Activated CD4-positive, CD25-positive, alpha-beta regulatory T cell treated with anti-CD3 and anti-CD28 coated beads, Interleukin-2, amount 50 U/mL, for 24 hours (primary cell): ENCODE results near the gene CDC42SE2.
"Not testable (repeated sequence)": the region's sequence is repeated elsewhere in the genome, so short reads cannot be mapped to it uniquely, and the experiment has no call there.

Experiments
- ATAC-seq, 2 donors: fragments of 150-1000 bp; cut with Tn5 transposase; one replicate each; pipeline ENCODE4 v1.10.0; 2021; ENCODE audit warnings: mild to moderate bottlenecking in 1 of 2, moderate library complexity in 1 of 2

The CDC42SE2 gene

DNA sequence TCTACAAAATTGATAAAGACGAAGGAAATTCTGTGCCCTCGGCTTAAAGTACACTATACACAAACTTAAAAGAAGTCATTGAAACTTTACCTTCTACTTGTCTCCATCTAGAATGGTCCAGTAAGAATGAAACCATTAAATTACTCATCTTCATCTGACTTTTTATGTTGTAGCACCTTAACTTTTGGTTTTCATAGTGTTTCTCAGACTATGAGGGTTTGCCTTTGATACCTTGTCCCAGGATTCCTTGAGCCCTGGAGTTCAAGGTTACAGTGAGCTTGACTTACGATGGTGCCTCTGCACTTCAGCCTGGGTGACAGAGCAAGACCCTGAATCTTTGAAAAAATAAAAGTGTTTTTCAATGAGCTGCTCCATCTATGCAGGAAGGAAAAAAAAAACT lies 132.2 kb downstream of the CDC42SE2 start:
- peak; percentile 77 to 78 for ATAC-seq

DNA sequence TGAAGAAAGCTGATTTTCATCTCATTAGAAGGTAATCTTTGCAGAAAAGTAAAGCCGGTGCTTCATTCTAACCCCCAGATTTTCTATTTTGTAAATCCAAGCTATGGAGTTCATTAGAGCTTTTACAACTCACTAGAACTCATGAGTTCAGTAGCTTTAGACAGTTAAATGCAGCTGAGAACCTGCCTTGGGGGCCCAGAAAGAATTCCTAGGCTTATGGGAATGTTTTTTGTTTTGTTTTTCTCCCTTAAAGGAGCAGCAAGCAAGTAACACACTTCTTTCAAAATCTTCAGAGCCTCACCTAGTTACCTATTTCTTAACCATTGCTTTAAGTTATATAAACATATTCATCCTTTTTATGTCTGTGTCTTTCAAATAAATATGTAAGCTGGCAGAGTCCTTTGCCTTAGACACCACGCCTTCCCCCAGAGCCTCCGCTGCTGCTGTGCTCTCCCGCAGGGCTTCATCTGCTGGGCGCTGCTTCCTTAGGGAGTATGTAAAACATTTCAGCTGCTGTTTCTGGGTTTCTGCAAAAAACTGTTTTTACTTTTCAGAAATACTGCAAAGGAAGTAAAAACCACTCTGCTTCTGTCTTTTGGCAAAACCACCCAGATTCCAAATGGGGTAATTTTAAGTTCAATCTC lies 132.9 kb downstream of the CDC42SE2 start:
- no peak for ATAC-seq

DNA sequence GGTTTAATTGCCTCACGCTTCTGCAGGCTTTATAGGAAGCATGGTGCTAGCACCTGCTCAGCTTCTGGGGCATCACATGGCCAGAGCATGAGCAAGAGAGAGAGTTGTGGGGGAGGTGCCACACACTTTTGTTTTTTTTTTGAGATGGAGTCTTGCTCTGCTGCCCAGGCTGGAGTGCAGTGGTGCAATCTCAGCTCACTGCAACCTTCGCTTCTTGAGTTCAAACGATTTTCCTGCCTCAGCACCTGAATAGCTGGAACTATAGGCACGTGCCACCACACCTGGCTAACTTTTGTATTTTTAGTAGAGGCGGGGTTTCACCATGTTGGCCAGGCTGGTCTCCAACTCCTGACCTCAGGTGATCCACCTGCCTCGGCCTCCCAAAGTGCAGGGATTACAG lies 135.2 kb downstream of the CDC42SE2 start:
- ATAC-seq: not testable (repeated sequence)

DNA sequence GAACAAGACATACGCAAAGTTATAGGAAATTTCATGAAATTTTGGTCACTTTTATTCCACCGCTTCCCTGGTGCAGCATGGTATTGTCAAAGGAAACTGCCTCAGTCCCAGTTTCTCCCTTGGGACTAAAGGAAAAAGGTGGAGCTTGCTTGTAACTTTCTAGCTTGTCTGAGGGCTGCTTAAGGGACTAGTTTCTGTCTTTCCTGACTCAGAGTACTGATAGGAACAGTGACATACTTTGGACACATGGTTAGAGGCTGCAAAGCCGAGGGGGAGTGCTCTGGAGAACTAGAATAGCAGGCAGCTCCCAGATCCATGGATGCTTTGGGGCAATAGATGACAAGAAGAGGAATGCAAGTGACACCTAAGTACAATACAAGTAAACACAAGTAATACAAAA lies 136.7 kb downstream of the CDC42SE2 start:
- ATAC-seq: no peak

DNA sequence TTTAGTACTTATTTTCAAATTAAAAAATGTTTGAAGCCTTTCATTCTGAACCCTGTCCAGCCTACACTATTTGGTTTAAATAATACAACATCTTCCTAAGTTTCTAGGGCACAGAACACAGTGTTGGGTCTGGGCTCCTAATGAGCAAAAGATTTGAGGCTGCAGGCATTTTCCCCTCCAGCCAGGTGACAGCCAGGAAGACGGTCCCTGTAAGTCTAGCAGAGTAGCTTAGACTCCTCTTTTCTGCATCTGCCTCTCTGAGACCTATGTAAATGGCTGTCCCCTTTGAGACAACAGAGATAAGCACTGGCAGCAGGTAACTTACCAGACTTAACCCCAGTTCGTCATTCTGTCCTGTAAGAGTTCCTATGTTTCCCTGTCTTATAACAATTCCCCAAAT lies 141.8 kb downstream of the CDC42SE2 start:
- ATAC-seq: no peak

DNA sequence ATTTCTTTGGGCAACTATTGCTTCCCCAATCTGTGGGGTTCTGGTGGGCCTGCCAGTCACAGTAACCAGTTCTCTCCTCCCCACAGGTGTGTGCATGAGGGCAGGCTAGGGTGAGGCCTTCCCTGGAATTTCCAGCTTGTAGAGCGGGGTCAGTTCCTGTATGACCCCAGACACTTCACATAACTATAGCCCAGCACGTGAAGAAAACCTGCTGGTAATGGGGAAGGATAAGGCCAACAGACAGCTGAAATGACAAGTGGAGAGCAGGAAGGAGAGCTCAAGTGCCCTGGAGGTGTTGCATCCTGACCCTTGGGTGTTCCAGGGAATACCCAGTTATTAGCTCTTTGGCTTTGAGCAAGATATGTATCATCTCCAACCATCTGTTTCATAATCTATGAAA lies 142.2 kb downstream of the CDC42SE2 start:
- ATAC-seq: no peak

DNA sequence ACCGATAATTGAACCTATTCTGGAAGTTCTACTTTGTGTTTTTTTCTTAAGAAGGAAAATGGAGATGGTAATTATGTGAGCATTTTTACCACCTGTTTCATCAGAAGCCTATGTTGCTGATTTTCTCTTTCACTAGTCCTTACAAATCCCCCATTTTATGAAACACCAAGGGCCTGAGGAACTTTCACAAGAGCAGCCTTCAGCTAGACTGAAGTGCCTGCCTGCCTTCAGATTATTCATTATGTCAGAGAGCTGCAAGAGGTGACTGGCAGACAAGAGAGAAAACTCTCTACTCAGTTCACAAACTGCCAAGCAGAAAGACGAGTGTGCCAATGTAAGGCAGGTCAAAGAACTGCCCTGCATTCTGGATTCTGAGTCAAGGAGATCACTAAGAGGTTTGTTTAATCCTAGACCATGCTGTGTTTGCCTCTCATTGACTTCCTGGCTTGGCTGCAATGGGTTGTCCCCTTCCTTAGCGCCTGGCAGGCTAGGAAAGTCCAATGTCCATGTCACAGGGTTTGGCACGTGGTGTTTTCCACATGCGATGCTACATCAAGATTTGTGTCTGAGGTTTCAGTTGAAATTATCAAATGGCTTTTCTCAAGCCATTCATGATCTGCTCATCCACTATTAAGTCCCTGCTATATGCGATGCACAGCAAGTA lies 143.3 kb downstream of the CDC42SE2 start:
- ATAC-seq: no peak

DNA sequence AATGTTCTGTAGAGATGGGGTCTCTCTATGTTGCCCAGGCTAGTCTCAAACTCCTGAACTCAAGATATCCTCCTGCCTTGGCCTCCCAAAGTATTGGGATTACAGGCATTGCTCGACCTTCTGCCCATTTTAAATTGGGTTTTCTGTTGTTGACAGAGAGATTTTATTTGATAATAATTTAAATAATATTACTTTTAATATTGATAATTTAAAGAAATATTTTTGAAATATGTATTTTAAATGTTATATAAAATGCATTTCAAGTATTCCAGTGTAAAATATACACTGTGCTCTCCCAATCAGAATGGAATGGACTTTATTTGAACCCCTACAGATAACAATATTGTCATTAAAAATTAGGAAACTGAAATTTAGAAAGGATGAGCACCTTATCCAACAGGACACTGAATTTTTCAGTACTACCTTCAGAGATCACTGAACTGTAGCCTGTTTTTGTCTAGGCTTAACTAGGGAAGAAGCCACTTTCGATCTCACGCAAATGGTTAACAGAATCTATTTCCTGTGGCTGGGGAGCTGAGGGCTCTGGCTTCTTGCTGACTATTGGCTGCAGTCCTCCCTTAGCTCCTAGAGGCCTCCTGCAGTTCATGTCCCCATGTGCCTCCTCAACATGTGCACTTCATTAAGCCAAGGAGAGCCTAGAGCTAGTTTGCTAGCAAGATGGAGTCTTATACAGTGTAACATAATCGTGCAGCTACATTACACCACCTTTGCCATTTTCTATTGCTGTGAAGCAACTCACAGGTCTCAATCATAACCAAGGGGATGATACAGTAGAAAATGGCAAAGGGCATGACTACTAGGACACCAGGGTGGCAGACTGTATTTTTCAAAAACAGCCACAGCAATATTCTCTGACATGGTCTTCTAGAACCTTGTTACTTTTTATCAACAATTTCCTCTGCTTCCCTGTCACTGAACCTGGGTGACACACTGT lies 150.0 kb downstream of the CDC42SE2 start:
- ATAC-seq: peak; percentile 65

DNA sequence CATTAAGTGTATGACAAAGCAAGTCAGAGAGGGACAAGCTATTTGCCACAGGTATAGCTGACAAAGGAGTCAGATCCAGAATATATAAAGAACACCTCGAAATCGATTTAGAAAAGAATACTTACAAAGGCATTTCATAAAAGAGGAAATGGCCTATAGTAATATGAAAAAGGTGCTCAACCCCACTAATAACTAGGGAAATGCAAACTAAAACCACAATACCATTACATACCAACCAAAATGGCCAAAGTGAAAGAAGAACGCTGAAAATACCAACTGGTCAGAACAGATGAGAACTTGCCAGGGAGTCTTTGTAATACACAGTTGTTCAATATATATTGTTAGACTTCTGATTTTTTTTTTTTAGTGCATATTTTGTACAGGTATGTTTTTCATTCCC lies 152.9 kb downstream of the CDC42SE2 start:
- ATAC-seq: no peak

DNA sequence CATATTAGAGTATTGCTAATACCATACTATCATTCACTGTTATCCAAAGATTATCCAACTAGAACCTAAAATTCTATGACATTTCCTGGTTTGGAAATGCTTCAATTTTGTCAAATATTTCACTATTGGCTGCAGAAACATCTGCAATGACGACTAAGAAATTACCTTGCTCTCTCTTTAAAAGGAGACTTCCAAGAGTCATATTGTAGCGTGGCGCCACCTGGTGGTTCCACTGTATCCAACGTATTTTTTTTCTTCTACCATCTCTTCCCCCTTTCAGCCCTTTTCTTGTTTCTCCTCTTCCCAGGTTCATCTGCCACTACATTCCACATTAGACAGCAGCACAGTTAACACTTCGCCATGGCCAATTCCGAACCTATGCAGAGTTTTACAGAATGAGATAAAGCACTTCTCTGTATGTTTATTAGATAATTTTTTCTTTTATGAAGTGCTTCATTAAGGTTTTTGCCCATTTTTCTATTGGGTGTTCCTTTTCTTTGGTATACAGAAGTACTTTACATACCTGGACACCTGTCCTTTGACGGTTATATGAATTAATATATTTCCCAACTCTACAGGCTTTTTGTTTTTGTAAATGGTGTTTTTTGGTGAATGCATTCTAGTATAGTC lies 153.5 kb downstream of the CDC42SE2 start:
- ATAC-seq: peak in 1 of 2 donors; percentile 36

DNA sequence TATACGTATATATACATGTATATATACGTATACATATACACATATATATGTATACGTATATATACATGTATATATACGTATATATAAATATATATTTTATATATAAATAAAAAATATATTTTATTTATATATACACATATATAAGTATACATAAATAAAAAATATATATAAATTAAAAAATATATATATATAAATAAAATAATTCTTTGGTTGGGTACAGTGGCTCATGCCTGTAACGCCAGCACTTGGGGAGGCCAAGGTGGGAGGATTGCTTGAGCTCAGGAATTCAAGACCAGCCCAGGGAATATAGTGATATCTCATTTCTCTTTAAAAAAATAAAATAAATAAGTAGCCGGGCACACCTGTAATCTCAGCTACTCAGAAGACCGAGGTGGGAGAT lies 155.0 kb downstream of the CDC42SE2 start:
- ATAC-seq: no peak

DNA sequence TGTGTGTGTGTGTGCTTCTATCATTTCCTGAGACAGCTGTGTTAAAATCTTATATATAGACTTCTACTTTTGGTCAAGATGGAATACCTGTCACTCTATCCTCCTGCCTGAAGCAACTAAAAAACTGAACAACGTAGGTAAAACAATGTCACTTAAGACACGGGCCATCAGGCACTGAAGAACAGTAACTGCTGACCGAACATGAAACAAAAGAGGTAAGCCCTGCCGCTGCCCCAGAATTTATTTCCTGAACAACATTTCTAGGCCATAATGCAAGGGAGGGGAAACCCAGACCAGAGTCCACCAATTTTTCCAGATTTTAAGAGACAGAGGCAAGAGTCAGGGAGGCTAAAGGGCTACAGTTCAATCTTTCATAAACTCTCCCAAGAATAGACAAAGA lies 156.0 kb downstream of the CDC42SE2 start:
- ATAC-seq: no peak

DNA sequence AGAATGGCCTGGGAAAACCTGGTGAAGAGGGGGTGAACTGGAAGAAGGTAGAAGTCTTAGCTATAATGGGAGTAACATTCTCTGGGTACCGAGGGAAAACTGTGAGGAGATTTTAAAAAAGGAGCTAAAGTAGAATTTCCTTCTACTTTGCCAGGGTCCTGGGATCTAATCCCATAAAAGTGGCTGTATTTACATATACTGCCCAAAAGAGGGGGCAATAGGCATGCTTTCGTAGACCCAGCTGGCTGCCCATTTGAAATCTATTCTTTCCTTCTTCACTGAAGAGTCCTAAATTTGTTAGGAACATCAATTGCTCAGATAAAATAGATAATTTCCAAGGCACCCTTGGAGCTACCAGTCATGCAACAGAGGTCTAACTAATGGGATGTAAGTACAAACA lies 159.2 kb downstream of the CDC42SE2 start:
- no peak for ATAC-seq

DNA sequence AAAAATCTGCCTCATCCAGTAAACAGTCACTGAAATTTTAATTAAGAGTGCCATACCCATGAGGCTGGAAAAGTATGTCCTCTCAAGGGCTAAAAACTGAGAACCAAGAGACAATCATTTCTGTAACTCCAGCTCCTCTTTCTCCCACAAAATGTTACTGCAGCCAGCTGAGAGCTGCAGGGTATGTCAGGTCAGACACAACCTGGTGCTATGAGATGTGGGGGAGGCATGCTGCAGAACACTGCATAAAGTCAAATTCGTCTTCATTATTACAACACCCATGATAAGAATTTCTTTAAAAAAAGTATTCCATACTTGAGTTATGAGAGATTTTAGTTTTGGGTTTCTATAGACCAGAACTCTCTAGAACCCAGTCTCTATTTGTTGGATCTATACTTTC lies 162.2 kb downstream of the CDC42SE2 start:
- no peak for ATAC-seq

DNA sequence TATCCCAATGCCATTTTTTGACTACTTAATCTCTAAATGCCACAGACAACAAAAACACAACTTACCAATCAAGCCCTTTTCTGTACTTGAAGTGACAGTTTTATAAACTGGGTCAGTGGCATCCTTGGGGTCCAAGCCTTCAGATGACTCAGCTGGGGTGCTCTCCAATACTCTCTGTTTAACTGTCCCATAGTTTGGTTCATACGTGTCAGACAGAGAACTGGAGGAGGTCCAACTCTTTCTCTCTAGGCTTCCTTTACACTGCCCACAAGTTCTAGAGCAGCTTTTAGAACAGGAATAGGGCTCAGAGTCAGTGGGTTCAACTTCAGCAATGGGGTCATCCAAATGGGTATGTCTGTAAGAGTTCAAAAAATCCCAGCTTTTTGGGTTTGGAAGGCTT lies 166.9 kb downstream of the CDC42SE2 start:
- no peak for ATAC-seq

DNA sequence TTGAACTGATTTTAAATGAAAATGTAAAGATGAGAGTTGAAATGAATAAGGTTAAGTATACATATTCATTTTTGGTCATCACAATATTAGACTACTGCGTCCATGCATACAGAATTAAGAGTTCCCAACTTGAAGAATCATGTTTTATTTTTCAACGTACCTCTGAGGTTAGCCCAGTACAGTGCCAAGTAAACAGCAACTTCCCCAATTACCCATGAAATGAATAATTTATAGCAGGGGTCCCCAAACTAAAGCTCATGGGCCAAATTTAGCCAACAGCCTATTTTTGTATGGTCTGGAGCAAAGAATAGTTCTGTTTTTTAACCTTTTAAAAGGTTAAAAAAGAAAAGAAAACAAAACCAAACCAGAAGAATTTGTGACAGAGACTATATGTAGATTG lies 167.9 kb downstream of the CDC42SE2 start:
- ATAC-seq: no peak

DNA sequence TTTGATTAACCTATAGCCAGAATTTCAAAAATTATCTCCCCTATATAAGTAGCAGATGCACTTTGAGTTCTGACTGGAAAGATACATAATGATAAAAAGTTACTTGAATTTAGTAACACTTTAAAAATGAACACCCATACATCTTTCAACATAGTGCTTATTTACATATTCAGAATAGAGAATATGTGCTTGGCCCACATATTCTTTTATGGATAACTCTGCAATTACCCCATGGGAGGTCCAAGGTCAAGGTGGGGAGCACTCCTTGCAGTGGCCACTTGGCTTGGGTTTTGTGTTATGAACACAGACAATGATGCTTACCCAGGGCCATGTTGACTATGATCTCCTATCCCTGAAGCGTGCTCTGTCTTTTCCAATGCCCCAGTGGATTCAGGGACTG lies 169.3 kb downstream of the CDC42SE2 start:
- ATAC-seq: no peak

DNA sequence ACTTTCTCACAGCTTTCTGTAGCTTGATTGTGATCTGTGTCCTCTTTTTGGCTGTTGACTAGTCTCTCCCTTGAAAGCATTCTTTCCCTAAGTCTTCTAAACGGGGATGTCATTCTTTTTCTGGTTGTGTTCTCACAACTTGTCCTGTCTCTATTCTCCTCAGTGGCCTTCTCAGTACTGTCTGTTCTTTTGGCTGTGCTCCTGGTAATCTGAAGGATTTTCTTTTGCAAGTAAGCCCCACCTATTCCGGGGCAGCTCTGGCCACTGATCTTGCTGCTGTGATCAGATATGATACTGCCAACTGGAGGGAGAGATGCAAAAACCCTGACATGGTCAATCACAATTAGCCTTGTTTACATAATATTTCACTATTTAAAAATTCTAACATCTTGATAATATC lies 172.2 kb downstream of the CDC42SE2 start:
- no peak for ATAC-seq

DNA sequence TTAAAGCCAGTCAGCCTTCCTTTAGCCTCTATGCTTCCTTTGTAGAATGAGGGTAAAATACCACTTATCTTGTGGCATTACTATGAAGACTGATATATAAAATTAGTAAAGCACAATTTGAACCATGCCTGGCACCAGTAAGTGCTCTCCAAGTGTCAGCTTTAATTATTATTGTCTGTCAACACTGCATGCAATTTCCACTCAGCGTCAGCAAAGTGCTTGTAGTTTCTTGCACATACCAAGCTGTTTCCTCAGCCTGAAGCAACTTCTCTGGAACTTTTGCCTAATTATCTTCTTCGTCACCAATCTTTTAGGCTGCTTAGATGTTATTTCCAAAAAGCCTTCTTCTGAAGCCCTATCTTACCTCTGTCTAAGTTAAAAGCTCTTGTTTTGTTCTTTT lies 177.3 kb downstream of the CDC42SE2 start:
- no peak for ATAC-seq
